ENCODE data around the gene UBE2E3.

DNA sequence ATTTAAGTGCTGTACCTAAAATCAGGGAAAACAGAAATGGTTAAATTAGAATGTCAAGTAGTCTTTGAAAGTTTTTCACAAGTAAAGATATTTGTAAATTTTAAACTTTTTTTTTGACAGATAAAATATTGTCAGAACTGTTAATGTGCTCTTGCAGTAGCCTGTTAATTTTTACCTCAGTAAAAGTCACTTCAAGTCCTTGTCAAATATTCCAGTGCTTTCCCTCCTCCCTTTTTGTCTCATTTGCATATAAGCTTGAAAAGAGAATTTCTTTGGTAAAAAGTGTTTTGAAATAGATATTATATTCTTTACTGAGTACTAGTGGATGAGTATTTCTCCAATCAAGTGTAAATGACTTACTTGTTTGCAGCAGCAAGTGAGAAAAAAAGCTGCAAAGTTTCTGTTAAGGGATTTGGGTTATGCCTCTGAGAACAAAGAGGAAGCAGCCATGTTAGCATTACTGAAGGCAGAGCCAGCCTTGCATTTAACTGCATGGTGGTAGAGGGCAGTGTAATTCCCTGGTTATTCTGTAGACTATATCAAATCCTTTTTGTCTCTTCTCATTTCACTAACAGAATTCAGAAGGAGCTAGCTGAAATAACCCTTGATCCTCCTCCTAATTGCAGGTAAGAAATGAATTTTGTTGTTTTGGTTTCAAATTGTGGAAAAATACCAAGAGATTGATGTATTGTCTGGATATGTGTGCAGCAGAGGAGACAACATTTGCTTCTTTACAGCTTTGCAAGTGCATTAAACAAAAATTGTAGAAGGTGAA lies 3.2 kb downstream of the UBE2E3 start:
- TF ChIP-seq POLR2A (IDR thresholded peaks at IDR 0.05; ENCODE audit: low read length) (no peak), GATA1 (IDR thresholded peaks at IDR 0.05; ENCODE audit: low read depth, low read length) (no peak)

Measured in erythroblast (primary cell).